ENCODE measurements around the gene SLC4A1AP.
"Not testable (repeated sequence)": the region's sequence is repeated elsewhere in the genome, so short reads cannot be mapped to it uniquely, and the experiment has no call there.

SLC4A1AP gene

DNA sequence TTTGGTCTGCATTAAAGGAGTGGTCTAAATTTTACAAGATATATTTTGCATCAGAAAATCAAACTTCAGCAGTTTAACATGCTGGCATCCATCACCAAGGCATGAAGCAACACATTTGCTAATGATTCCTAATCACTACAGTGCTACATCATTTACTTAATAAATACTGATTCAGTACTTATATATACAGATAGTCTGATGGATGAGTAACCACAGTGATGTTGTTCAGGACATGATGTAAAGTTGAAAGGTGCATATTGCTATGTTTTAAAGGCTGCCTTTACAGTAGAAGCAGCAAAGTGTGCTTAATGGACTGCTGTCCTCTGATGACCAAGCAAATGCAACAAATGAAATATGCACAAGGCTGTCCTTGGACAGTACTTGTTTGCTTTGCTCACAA, 11.3 kb upstream of the SLC4A1AP start:
- DNase-seq (ENCODE audit: low read depth, low spot score): no peak

DNA sequence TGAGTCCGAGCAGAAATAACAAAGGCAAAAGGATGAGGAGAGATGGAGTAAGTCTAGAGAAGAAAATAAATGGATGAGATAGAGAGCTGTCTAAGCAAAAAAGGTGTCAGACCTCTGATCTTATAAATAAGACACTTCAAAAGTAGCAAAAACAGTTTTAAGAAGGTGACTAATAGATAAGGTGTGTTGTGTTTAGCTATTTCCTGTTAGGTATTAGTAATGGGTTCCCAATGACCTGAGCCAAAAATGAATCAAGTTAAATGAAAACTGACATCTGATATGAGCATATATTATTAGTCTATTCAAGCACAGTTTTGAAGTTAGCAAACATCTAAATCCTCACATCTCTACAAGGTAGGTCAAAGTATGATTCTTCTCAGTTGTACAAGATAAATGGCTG, 10.9 kb upstream of the SLC4A1AP start:
- no peak for DNase-seq (ENCODE audit: low read depth, low spot score)

DNA sequence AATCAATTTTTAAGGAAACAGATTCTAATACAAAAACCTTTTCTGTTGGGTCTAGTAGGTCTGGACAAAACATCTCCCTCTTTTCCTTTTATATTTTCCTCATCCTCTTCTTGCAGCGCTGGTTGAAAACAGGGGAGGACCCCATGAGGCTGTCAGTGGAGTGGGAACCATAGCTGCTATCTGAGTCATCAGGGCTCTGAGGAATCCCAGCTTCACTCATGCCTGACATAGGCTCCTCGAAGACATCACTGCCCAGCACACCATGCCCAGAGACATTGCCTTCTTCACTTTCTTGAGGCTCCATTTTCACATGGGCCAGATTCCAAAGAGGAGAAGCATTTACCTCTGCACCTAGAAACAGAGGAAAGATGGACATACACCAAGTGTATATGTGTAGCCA, 10.3 kb upstream of the SLC4A1AP start:
- DNase-seq (ENCODE audit: low read depth, low spot score): no peak

DNA sequence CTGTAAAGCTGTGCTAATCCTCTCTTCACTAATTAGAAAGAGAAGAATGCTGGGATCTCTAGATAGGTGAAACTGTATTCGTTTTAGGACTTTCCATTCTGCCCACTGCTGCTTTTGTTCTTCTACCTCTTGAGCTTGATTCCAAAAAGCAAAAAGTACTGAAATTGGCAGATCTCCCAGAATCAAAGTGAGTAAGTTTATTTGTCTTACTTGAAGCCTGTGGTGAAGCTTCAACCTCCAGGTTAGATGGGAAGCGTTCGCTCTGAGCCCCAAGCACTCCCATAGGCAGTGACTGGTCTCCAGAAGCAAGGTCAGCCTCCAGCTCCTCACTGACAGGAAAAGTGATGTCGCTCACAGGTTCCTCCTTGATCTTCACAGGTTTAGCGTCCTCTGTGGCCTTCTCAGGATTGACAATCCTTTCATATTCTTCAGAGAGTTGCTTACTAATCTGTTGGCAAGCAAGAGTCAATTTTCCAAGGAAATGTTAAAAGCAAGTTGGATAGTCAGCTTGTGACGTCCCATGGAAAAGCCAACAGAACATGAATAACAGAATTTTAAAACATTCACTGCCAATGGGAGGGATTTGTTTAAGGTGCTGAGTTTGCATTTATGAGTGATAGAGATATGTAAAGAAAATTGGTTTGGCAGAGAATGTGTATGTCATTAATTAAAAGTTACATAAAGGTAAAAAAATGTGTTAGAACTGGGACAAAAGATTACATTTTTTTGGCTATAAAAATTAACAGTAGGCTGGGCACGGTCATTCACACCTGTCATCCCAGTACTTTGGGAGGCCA, 8.3 kb upstream of the SLC4A1AP start:
- DNase-seq (ENCODE audit: low read depth, low spot score): peak; percentile 72

DNA sequence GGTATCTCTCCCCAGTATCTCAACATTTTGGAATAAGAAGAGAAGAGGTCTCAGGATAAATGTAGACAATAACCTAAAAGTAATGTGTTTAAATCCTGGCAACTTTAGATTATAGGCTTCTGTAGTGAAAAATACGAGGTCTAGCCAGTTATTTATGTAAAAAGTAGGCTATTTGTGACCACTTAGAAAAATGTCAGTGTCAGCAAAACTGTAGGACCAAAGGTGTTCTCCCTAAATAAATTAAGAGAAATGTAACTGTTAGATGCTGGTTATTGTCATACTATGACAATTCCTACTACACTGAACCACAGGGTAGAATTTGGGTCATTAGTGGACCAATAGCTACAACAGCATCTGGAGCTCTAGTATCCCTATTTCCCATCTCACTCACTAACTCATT, 2.3 kb upstream of the SLC4A1AP start:
- DNase-seq (ENCODE audit: low read depth, low spot score): no peak

DNA sequence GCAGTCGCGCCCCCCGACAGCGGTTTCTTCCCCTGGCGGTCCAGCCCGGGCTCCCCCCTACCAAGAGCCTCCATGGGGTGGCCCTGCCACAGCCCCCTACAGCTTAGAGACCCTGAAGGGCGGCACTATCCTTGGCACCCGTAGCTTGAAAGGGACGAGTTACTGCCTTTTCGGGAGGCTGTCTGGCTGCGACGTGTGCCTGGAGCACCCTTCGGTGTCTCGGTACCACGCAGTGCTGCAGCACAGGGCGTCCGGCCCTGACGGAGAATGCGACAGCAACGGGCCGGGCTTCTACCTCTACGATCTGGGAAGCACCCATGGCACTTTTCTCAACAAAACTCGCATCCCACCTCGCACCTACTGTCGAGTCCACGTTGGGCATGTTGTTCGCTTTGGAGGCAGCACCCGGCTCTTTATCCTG, 475 bp downstream of the SLC4A1AP start:
- DNase-seq (ENCODE audit: low read depth, low spot score): no peak

DNA sequence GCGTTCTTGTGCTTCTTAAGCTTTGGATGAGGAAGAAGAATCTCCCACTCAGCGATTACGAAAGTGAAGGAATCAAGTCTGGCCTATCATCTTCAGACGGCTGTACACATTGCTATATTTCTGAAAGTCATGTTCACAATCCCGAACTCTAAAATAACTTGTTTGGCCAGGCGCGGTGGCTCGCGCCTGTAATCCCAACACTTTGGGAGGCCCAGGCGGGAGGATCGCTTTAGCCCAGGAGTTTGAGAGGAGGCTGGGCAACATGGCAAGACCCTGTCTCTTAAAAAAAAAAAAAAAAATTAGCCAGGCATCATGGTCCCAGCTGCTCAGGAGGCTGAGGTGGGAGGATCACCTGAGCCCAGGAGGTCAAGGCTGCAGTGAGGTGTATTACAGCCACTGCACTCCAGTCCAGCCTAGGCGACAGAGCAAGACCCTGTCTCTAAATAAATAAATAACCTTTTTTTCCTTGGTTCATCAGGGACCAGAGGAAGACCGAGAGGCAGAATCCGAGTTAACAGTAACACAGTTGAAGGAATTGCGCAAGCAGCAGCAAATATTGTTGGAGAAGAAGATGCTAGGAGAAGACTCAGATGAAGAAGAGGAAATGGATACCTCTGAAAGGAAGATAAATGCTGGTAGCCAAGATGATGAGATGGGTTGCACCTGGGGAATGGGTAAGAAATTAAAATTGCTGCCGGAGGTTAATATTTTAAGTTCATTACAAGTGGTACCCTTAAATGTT, 1.1 kb downstream of the SLC4A1AP start:
- no peak for DNase-seq (ENCODE audit: low read depth, low spot score)

DNA sequence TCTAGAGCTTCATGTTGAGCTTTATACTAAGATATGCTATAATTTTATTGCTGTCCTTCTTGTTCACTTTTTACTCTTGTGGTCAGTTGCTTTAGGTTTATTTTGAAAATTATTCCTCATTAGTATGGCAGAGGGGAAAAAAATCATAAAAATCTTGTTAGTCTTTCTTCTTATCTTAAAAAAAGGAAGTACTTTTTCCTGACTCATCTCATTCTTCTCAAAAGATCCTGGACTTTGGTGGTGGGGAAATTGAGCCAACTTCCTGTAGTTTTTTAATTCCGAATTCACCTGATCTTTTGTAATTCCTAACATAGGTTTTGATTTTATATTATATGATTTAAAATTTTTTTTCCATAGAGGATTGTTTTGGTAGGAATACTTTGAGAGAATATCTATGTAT, 3.8 kb downstream of the SLC4A1AP start:
- no peak for DNase-seq (ENCODE audit: low read depth, low spot score)

DNA sequence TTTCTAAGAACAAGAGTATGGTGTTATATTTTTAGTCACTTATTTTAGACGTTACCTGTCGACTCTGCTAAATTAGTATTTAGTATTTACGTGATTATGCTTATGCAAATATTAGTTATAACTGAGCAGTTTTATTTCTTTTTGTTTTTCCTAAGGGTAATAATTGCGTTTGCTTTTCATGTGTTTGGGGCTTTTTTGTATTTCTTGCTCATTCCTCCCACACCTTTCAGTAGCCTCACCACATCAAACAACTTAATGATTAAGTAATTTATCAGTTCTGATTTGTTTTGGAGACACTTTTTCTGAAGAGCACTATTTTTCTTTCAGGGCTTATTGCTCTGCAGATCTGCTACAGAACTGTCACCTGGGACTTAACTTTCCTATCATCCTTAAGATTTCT, 7.5 kb downstream of the SLC4A1AP start:
- no peak for DNase-seq (ENCODE audit: low read depth, low spot score)

DNA sequence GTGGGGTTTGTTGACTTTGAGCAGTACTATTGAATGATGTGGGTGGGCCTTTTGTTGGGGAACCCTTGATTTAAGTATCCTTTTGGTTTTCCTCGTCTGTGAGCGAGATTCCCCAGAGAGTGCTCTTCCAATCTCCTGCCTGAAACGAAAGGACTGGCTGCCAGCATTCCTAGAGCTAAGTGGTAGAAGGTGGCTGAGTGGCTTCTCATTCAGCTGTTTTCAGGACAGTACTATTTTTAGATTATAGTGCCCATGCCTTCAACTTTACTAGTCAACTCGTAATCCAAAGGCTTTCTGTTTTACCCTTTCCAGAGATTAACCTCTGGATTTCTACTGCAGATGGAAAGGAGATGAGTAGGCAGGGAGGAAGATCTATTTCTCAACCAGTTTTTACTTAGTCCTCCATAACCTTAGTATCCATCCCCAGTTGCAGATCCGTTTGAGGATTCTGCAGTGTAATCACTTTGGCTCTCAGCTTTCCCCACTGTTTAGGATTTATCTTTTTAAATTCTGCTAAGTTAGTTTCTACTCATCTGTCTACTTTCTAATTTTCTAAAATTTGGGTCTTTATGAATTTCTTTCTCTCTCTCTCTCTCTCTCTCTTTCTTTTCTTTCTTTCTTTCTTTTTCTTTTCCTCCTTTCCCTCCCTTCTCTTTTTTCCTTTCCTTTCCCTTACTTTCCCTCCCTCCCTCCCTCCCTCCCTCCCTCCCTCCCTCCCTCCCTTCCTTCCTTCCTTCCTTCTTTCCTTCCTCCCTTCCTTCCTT, 9.2 kb downstream of the SLC4A1AP start:
- DNase-seq (ENCODE audit: low read depth, low spot score): no peak

DNA sequence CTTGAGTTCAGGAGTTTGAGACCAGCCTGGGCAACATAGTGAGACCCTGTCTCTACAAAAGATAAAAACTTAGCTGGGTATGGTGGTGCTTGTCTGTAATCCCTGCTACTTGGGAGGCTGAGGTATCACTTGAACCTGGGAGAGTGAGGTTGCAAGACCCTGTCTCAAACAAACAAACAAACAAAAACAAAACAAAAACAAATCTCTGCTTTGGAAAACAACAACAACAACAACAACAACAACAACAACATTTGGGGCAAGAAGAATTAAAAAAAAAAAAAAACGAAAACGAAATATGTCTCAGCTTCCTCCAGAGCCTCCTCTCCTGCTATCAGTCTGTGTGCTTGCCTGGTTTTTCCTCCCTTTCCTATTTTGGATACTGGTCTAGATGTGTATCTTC, 16.9 kb downstream of the SLC4A1AP start:
- DNase-seq (ENCODE audit: low read depth, low spot score): no peak

DNA sequence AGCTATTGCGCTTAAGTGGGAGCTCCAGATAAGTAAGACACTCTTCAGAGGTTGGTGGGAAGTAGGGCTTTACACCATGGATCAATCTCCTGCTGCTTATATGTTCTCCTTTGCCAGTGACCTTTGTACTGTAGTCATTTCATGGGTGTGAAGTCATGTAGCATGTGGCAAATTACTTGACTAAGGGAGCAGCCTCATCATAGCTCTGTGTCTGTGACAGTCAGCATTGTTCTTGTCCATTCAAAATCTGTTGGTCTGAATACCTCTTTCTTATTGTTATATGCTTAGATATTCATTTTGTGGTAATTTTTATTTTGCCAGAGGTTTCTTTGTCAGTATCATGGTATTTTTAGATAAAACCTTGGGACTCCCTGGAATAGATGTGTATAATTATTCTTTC, 18.2 kb downstream of the SLC4A1AP start:
- no peak for DNase-seq (ENCODE audit: low read depth, low spot score)

DNA sequence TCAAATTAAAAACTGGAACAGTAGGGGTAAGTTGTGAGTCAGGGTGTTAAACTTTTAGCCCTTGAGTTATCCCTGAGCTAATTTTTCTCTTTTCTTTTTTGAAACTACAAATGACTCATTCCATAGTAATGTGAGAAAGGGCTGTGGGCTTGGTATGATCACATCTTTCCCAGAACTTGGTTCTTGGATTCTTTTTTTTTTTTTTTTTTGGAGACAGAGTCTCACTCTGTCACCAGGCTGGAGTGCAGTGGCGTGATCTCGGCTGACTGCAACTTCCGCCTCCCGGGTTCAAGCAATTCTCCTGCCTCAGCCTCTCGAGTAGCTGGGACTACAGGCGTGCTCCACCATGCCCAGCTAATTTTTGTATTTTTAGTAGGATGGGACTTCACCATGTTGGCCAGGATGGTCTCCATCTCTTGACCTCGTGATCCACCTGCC, 18.7 kb downstream of the SLC4A1AP start:
- DNase-seq (ENCODE audit: low read depth, low spot score): not testable (repeated sequence)

DNA sequence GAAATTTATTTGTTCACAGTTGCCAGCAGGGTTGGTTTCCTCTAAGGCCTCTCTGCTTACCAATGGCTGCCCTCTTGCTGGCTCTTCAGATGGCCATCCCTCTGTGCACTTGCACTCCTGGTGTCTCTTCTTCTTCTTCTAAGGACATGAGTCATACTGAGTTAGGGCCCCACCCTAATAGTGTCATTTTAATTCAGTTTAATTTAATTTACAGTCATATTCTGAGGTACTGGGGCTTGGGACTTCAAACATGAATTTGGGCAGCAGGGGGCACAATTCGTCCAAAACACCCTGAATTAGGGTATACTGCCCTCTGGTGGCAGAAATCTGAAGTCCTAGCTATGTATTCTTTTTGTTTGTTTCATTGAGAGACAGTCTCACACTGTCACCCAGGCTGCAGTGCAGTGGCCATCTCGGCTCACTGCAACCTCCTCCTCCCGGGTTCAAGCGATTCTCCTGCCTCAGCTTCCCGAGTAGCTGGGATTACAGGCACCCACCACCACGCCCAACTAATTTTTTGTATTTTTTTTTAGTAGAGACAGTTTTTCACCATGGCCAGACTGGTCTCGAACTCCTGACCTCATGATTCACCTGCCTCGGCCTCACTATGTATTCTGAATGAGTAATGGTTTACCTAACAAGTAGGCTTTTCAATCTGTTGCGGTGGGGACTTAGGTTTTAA, 19.8 kb downstream of the SLC4A1AP start:
- DNase-seq (ENCODE audit: low read depth, low spot score): peak; percentile 79

DNA sequence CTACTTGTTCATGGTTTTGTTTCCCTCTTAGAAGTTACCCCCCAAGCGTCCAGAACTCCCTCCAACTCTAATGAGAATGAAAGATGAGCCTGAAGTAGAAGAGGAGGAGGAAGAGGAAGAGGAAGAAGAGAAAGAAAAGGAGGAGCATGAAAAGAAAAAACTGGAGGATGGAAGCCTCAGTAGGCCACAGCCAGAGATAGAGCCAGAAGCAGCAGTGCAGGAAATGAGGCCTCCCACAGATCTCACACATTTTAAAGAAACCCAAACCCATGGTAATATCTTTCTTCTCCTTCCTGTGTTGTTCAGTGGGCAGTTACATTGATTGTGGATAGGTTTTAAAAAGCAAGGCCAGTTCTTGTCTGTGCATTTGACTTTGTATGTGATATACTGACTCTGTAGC, 21.3 kb downstream of the SLC4A1AP start:
- not testable (repeated sequence) for DNase-seq (ENCODE audit: low read depth, low spot score)

DNA sequence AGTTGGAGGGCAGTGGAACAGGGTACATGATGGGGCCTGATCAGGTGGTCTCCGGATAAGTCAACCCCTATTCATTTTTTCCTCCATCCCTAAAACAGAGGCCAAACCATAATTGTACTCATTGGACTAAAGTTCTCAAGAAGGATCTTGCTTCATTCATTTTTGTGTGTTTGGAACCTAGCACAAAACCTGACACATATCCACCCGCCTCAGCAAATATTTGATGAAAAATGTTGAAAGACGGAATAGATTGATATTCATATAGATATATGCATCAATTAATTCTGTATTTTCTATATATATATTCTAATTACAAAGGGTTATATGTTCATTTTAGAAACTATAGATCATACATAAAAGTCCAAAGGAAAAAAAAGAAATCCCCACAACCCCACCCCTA, 21.9 kb downstream of the SLC4A1AP start:
- DNase-seq (ENCODE audit: low read depth, low spot score): no peak

DNA sequence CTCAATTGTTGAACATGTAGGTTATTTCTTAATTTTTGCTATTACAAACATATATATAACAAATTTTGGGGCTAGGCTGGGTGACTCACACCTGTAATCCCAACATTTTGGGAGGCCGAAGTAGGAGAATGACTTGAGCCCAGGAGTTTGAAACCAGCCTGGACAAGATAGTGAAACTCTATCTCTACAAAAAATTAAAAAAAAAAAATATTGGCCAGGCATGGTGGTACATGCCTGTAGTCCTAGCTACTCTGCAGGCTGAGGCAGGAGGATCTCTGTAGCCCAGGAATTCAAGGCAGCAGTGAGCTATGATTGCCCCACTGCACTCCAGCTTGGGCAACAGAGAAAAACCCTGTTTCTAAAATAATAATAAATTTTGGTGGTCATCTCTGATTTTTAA, 23.5 kb downstream of the SLC4A1AP start:
- DNase-seq (ENCODE audit: low read depth, low spot score): no peak

DNA sequence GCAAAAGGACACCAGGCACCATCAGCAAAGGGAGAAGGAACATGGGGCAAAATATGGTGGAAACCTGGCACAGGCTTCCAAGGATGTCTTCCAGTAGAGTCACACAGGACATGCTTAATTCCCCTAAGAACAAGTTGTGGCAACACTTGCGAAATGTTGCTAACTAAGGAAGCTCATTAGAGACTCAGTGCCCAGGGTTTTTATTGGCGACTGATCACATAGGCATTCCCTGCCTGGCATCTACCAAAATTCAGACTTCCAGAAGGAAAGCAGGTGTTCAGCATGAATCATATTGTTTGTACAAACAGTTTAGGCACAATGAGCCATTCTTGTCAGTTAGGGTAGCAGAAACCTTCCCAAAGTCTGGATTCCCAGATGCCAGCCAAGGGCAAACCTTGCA, 25.7 kb downstream of the SLC4A1AP start:
- DNase-seq (ENCODE audit: low read depth, low spot score): no peak

DNA sequence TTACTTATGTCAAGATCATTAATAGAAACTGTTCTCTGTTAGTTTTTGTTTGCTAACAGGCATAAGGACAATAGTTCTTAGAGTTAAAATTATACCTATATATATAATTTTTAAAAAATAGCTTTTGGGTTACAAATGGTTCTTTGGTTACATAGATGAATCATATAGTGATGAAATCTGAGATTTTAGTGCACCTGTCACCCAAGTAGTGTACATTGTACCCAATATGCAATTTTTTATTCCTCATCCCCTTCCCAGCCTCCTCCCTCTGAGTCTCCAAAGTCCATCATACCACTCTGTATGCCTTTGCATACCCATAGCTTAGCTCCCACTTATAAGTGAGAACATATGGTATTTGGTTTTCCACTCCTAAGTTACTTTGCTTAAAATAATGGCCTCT, 26.4 kb downstream of the SLC4A1AP start:
- DNase-seq (ENCODE audit: low read depth, low spot score): no peak

DNA sequence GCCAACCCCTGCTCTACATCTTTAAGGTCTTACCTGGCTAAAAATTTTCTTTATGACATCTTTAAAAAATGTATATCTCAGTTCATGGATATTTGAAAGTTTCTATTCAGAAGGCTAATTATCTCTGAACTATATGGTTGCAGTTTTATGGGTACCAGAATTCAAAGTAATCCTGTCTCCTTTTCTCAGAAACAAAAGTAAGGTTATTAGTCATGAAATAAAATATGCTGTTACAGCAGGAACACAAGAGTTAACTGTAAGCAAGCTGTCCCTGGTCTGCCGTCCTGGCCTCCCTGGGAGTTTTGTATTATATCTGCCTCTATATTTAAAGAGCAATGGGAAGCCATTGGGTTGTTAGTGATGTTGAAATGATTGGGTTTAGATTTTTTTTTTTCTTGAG, 34.0 kb downstream of the SLC4A1AP start:
- no peak for DNase-seq (ENCODE audit: low read depth, low spot score)

DNA sequence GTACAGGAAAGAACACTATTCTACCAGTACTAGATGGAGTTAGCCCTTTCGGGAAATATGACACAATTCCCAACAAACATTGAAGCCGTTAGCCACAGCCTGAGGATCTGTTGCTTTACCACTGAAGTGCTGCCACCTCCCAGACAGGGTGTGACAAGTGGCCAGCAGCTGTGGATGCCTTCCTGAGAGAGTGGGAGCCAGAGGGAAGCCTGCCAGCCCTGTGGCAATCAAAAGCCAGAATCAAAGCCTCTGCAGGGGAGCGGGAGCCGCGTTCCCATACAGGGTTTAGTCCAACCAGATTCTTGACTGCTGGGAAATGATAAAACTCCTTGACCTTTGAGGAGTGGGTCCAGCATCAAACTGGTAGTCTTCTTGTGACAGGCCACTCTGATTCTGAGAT, 38.0 kb downstream of the SLC4A1AP start:
- no peak for DNase-seq (ENCODE audit: low read depth, low spot score)

DNA sequence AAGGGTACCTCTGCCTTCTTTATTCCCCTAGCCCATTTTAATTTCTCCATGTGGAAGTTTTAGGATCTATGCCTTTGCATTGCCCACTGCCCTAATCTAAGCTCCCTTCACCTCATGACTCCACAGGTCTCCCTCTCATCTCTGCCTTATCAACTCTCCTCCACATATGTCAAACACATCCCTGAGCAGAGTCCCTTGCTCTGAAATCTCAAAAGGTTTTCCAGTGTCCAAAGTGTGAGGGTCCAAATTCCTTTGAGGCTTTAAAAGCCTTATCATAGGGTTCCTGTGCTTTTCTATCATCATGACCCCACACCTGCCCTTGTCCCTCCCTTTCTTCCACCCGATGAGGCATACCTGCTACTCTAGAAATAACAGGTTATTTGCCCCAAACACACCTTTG, 38.6 kb downstream of the SLC4A1AP start:
- DNase-seq (ENCODE audit: low read depth, low spot score): no peak

Measured in smooth muscle cell of the brain vasculature (primary cell).